Measurements from ENCODE around the gene GOLGA8J. TPM values are rescaled to one million over a fixed set of nuclear protein-coding genes. Genes with fewer than 3 reads are reported as not detected.

The GOLGA8J gene
- total RNA-seq, 6 experiments from 2014 or later = 0.20 to 0.55 (median 0.23) TPM; not detected in 3

- no peaks in the 10 kb centered on the region for H3K27me3 ChIP-seq
- DNase-seq (no peak), ATAC-seq (no peak)
- no peaks in the 10 kb centered on the region for H3K9me3 ChIP-seq
- H3K27ac ChIP-seq = no peak overlapping the region
- WGBS (ENCODE audit: insufficient coverage, low coverage, low lambda C conversion rate, missing lambda C conversion rate) = 17% methylated on average over 2 of the region's 2 CpGs
- intact Hi-C loops (cut with DNase I) = no loop called here
- no peak overlapping the region for H3K4me3 ChIP-seq
- H3K36me3 ChIP-seq = no peaks in the 10 kb centered on the region
- H3K4me1 ChIP-seq = peaks cover 0 to 6% (median 0%) of the 10 kb centered on the region in 4 donors
- no peak for TF ChIP-seq POLR2A (IDR thresholded peaks at IDR 0.05)
- TF ChIP-seq CTCF (IDR thresholded peaks at IDR 0.05) = no peak
Observed at GRCh38 chr15:30063835-30064546, 18.8 kb upstream of the GOLGA8J start.

GRCh38 chr15:30065025-30065801, 17.5 kb upstream of the GOLGA8J start:
- 54% methylated on average over 12 of the region's 12 CpGs for WGBS (ENCODE audit: insufficient coverage, low coverage, low lambda C conversion rate, missing lambda C conversion rate)
- Histone ChIP-seq H3K4me1 (peaks cover 0 to 6% (median 0%) of the 10 kb centered on the region in 4 donors), H3K36me3 (no peaks in the 10 kb centered on the region), H3K27me3 (no peaks in the 10 kb centered on the region), H3K9me3 (no peaks in the 10 kb centered on the region), H3K4me3 (no peak overlapping the region), H3K27ac (no peak overlapping the region)
- intact Hi-C loops (cut with DNase I) = no loop called here
- ATAC-seq (peak in 3 of 4 donors; percentile 23 to 55 (median 30)), DNase-seq (no peak)
- TF ChIP-seq POLR2A (IDR thresholded peaks at IDR 0.05) (no peak), CTCF (IDR thresholded peaks at IDR 0.05) (no peak)

GRCh38 chr15:30068326-30068725, 14.4 kb upstream of the GOLGA8J start:
- Histone ChIP-seq H3K27me3 (no peaks in the 10 kb centered on the region), H3K36me3 (no peaks in the 10 kb centered on the region), H3K4me3 (no peak overlapping the region), H3K4me1 (peaks cover 0 to 6% (median 0%) of the 10 kb centered on the region in 4 donors), H3K27ac (no peak overlapping the region), H3K9me3 (no peaks in the 10 kb centered on the region)
- WGBS (ENCODE audit: insufficient coverage, low coverage, low lambda C conversion rate, missing lambda C conversion rate) = 77% methylated on average over 3 of the region's 7 CpGs
- no peak for TF ChIP-seq CTCF (IDR thresholded peaks at IDR 0.05)
- no peak for TF ChIP-seq POLR2A (IDR thresholded peaks at IDR 0.05)
- no peak for DNase-seq
- intact Hi-C loops (cut with DNase I) = no loop called here
- no peak for ATAC-seq

GRCh38 chr15:30072630-30073029, 10.1 kb upstream of the GOLGA8J start:
- no peak for DNase-seq
- ATAC-seq = no peak
- peaks cover 0 to 3% (median 0%) of the 10 kb centered on the region in 4 donors for H3K4me1 ChIP-seq
- TF ChIP-seq CTCF (IDR thresholded peaks at IDR 0.05) (no peak), POLR2A (IDR thresholded peaks at IDR 0.05) (no peak)
- intact Hi-C loops (cut with DNase I) = no loop called here
- no peaks in the 10 kb centered on the region for H3K9me3 ChIP-seq
- 51% methylated on average over 3 of the region's 7 CpGs for WGBS (ENCODE audit: insufficient coverage, low coverage, low lambda C conversion rate, missing lambda C conversion rate)
- no peaks in the 10 kb centered on the region for H3K36me3 ChIP-seq
- H3K27ac ChIP-seq = no peak overlapping the region
- H3K4me3 ChIP-seq = no peak overlapping the region
- no peaks in the 10 kb centered on the region for H3K27me3 ChIP-seq
